ENCODE data around the gene ARHGDIA. TPM values are rescaled to one million over a fixed set of nuclear protein-coding genes. Genes with fewer than 3 reads are reported as not detected.

The ARHGDIA gene
- total and polyA plus RNA-seq, 2 experiments from 2014 or later: 80.7 to 295 TPM

DNA sequence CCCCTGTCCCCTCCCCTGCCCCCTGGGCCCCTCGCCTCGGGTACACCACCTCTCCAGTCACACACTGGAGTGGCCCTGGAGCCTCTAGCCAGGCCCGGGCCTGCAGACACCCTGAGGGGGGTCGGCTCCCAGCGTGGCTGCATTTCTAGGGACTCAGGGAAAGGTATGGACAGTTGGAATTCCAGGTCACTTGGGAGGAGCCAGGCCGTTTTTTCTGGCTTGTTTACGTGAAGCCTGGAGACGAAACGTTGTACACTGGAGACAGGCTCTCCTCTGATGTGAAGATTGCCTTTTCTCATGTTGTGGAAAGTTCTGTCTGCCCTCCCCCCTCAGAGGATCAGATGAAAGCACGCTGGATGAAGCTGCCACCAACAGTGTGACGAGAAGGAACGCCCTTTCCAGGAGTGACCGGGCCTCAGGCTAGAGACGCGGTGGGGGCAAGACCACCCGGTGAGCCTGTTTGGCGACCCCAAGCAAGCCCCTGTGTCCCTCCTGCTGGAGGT, 32.3 kb downstream of the ARHGDIA start:
- no peak overlapping the region for H3K27ac ChIP-seq
- TF ChIP-seq EZH2 (IDR thresholded peaks at IDR 0.05; ENCODE audit: borderline replicate concordance) (no peak), EZH2phosphoT487 (IDR thresholded peaks at IDR 0.05; ENCODE audit: low read depth, severe bottlenecking, unreplicated experiment) (no peak)
- TF ChIP-seq, protein P1, sequence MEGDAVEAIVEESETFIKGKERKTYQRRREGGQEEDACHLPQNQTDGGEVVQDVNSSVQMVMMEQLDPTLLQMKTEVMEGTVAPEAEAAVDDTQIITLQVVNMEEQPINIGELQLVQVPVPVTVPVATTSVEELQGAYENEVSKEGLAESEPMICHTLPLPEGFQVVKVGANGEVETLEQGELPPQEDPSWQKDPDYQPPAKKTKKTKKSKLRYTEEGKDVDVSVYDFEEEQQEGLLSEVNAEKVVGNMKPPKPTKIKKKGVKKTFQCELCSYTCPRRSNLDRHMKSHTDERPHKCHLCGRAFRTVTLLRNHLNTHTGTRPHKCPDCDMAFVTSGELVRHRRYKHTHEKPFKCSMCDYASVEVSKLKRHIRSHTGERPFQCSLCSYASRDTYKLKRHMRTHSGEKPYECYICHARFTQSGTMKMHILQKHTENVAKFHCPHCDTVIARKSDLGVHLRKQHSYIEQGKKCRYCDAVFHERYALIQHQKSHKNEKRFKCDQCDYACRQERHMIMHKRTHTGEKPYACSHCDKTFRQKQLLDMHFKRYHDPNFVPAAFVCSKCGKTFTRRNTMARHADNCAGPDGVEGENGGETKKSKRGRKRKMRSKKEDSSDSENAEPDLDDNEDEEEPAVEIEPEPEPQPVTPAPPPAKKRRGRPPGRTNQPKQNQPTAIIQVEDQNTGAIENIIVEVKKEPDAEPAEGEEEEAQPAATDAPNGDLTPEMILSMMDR (IDR thresholded peaks at IDR 0.05; ENCODE audit: poor library complexity): no peak
- peaks cover 5% of the 10 kb centered on the region for H3K79me2 ChIP-seq
- no peaks in the 10 kb centered on the region for H3K36me3 ChIP-seq (replicated peaks; ENCODE audit: insufficient read depth, low read depth)
- no peaks in the 10 kb centered on the region for H4K20me1 ChIP-seq (ENCODE audit: insufficient read depth, poor library complexity, severe bottlenecking)
- peaks cover 5% of the 10 kb centered on the region for H3K4me1 ChIP-seq (ENCODE audit: insufficient read depth)
- H3K4me3 ChIP-seq: no peak overlapping the region
- H3K9me3 ChIP-seq (ENCODE audit: low read depth): no peaks in the 10 kb centered on the region
- H3K4me2 ChIP-seq: no peak overlapping the region
- 43% methylated on average over 17 of the region's 17 CpGs for WGBS (ENCODE audit: low lambda C conversion rate, missing lambda C conversion rate)
- no peak overlapping the region for H2AFZ ChIP-seq
- no peak for DNase-seq (ENCODE audit: low spot score)
- no peaks in the 10 kb centered on the region for H3K27me3 ChIP-seq
- no peaks in the 10 kb centered on the region for H3K9me2 ChIP-seq (replicated peaks; ENCODE audit: insufficient read depth)

DNA sequence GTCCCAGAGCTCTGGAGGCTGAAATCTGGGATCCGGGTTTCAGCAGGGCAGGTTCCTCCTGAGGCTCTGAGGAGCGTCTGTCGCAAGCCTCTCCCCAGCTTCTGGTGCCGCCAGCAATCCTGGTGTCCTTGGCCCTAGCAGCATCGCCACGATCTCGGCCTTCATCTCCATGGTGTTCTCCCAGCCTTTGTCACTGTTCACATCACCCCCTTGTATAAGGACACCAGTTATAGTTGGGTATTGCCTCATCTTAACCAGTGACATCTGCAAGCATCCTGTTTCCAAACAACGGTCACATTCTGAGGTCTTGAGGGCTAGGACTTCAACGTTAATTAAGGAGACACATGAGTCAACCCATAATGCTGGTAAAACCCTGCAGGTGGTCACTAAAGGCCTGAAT, 33.5 kb downstream of the ARHGDIA start:
- DNase-seq (ENCODE audit: low spot score): no peak
- H3K9me3 ChIP-seq (ENCODE audit: low read depth): no peaks in the 10 kb centered on the region
- no peak overlapping the region for H3K4me2 ChIP-seq
- H3K4me3 ChIP-seq: no peak overlapping the region
- H3K27ac ChIP-seq: no peak overlapping the region
- H3K27me3 ChIP-seq: no peaks in the 10 kb centered on the region
- WGBS (ENCODE audit: low lambda C conversion rate, missing lambda C conversion rate): 89% methylated on average over 9 of the region's 9 CpGs
- H3K36me3 ChIP-seq (replicated peaks; ENCODE audit: insufficient read depth, low read depth): no peaks in the 10 kb centered on the region
- peaks cover 6% of the 10 kb centered on the region for H3K79me2 ChIP-seq
- TF ChIP-seq, protein P1 (IDR thresholded peaks at IDR 0.05; ENCODE audit: poor library complexity): no peak
- TF ChIP-seq EZH2phosphoT487 (IDR thresholded peaks at IDR 0.05; ENCODE audit: low read depth, severe bottlenecking, unreplicated experiment) (no peak), EZH2 (IDR thresholded peaks at IDR 0.05; ENCODE audit: borderline replicate concordance) (no peak)
- H4K20me1 ChIP-seq (ENCODE audit: insufficient read depth, poor library complexity, severe bottlenecking): no peaks in the 10 kb centered on the region
- no peak overlapping the region for H2AFZ ChIP-seq
- H3K9me2 ChIP-seq (replicated peaks; ENCODE audit: insufficient read depth): no peaks in the 10 kb centered on the region
- H3K4me1 ChIP-seq (ENCODE audit: insufficient read depth): peaks cover 10% of the 10 kb centered on the region

- whole genome bisulfite sequencing (ENCODE audit: low lambda C conversion rate, missing lambda C conversion rate): 98% methylated on average over 20 of the region's 26 CpGs
- Histone ChIP-seq H3K9me3 (ENCODE audit: low read depth) (no peaks in the 10 kb centered on the region), H3K4me1 (ENCODE audit: insufficient read depth) (peaks cover 21% of the 10 kb centered on the region), H3K9me2 (replicated peaks; ENCODE audit: insufficient read depth) (no peaks in the 10 kb centered on the region), H3K4me2 (peak within 1 kb of the TSS; percentile 97), H3K36me3 (replicated peaks; ENCODE audit: insufficient read depth, low read depth) (no peaks in the 10 kb centered on the region), H3K4me3 (peak within 1 kb of the TSS; percentile 50), H2AFZ (peak within 1 kb of the TSS; percentile 32), H4K20me1 (ENCODE audit: insufficient read depth, poor library complexity, severe bottlenecking) (no peaks in the 10 kb centered on the region), H3K27ac (peak within 1 kb of the TSS; percentile 96), H3K79me2 (peaks cover 32% of the 10 kb centered on the region), H3K27me3 (no peaks in the 10 kb centered on the region)
- TF ChIP-seq, protein P1 (IDR thresholded peaks at IDR 0.05; ENCODE audit: poor library complexity): no peak
- TF ChIP-seq EZH2phosphoT487 (IDR thresholded peaks at IDR 0.05; ENCODE audit: low read depth, severe bottlenecking, unreplicated experiment) (no peak), EZH2 (IDR thresholded peaks at IDR 0.05; ENCODE audit: borderline replicate concordance) (no peak)
- DNase-seq (ENCODE audit: low spot score): no peak
Observed at GRCh38 chr17:81834831-81835267, 36.3 kb downstream of the ARHGDIA start, which contains the start of gene PPP1R27. PPP1R27 (minus strand) TSS chr17:81835050; CDS start chr17:81834953, 97 bp downstream.

All from hepatocyte (in vitro differentiated cells).